ENCODE data around the gene RNF146. TPM values are rescaled to one million over a fixed set of nuclear protein-coding genes. Genes with fewer than 3 reads are reported as not detected.
"Not testable (repeated sequence)": the region's sequence is repeated elsewhere in the genome, so short reads cannot be mapped to it uniquely, and the experiment has no call there.

RNF146 gene
- total RNA-seq, 1 donor from 2014 or later, result 49.4 TPM

DNA sequence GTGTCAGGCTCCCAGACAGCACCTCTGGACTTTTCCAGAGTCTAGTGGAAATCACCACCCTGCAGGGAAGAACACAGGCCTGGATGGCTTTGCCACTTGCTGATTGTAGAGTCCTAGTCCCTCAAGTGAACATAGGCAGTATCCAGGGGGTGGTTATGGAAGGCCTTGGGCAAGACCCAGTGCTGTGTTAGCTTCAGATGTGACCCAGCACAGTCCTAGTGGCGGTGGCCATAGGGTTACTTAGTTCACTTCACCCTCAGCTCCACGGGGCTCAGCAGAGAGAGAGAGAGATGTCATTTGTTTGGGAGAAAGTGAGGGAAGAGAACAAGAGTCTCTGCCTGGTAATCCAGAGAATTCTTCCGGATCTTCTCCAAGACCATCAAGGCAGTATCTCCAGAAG lies 37.3 kb downstream of the RNF146 start:
- no peak for DNase-seq (ENCODE audit: low spot score)
- TF ChIP-seq, protein P1, sequence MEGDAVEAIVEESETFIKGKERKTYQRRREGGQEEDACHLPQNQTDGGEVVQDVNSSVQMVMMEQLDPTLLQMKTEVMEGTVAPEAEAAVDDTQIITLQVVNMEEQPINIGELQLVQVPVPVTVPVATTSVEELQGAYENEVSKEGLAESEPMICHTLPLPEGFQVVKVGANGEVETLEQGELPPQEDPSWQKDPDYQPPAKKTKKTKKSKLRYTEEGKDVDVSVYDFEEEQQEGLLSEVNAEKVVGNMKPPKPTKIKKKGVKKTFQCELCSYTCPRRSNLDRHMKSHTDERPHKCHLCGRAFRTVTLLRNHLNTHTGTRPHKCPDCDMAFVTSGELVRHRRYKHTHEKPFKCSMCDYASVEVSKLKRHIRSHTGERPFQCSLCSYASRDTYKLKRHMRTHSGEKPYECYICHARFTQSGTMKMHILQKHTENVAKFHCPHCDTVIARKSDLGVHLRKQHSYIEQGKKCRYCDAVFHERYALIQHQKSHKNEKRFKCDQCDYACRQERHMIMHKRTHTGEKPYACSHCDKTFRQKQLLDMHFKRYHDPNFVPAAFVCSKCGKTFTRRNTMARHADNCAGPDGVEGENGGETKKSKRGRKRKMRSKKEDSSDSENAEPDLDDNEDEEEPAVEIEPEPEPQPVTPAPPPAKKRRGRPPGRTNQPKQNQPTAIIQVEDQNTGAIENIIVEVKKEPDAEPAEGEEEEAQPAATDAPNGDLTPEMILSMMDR (IDR thresholded peaks at IDR 0.05), result no peak
- peaks cover 24% of the 10 kb centered on the region for H3K4me1 Mint-ChIP-seq (ENCODE audit: low read depth)
- no peak overlapping the region for H3K4me3 Mint-ChIP-seq (ENCODE audit: unreplicated experiment)
- H3K36me3 Mint-ChIP-seq (ENCODE audit: low read depth), result peaks cover 24% of the 10 kb centered on the region
- H3K27me3 Mint-ChIP-seq (ENCODE audit: low read depth), result no peaks in the 10 kb centered on the region
- peaks cover 19% of the 10 kb centered on the region for H3K9me3 Mint-ChIP-seq (ENCODE audit: low read depth)
- H3K27ac Mint-ChIP-seq (ENCODE audit: unreplicated experiment), result no peak overlapping the region

DNA sequence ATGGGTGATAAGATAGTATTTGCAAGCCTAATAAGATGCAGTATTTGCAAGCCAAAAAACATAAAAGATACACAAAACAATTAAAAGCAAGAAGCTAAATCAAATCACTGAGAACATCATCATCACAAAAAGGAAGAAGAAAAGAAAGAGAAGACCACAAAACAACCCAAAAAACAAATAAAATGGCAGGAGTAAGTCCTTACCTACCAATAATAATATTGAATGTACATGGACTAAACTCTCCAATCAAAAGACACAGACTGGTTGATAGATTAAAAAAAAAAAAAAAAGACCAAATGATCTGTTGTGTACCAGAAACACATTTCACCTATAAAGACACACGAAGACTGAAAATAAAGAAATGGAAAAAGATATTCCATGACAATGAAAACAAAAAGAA lies 39.1 kb downstream of the RNF146 start:
- H3K4me3 Mint-ChIP-seq (ENCODE audit: unreplicated experiment), result no peak overlapping the region
- H3K27me3 Mint-ChIP-seq (ENCODE audit: low read depth), result no peaks in the 10 kb centered on the region
- TF ChIP-seq, protein P1 (IDR thresholded peaks at IDR 0.05), result no peak
- peaks cover 34% of the 10 kb centered on the region for H3K36me3 Mint-ChIP-seq (ENCODE audit: low read depth)
- H3K27ac Mint-ChIP-seq (ENCODE audit: unreplicated experiment), result no peak overlapping the region
- H3K4me1 Mint-ChIP-seq (ENCODE audit: low read depth), result peaks cover 11% of the 10 kb centered on the region
- DNase-seq (ENCODE audit: low spot score), result no peak
- peaks cover 23% of the 10 kb centered on the region for H3K9me3 Mint-ChIP-seq (ENCODE audit: low read depth)

DNA sequence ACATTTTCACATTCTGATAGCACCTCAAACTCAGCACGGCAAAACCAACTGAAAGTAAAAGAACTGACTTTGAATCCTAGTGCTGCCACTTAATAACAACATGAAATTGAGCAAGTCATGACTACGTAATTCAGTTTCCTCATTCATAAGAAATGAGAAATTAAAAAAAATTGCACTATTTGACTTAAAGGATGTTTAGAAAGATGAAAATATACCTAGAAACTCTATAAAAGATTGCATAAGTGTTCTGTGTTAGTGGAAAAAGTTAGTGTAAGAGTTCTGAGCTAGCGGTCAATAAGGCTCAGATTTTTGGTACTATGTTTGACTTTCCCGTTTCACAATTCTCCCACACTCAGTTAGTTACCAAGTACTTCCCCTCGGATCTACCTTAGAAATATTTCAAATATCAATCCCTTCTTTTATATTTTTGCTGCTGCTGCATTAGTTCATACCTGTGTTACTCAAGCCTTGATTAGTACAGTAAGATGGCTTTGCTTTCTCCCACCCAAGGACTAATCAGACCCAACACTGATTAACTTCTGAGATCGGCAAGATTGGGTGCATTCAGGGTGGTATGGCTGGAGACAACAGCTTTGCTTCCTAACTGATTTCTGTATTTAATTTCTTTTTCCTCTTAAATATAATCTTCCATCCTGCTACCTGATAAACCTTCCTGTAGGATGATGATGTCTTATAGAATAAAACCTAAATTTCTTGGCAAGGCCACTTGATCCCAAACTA lies 50.9 kb downstream of the RNF146 start:
- no peak for DNase-seq (ENCODE audit: low spot score)
- no peaks in the 10 kb centered on the region for H3K9me3 Mint-ChIP-seq (ENCODE audit: low read depth)
- no peak overlapping the region for H3K4me3 Mint-ChIP-seq (ENCODE audit: unreplicated experiment)
- H3K27ac Mint-ChIP-seq (ENCODE audit: unreplicated experiment), result no peak overlapping the region
- peaks cover 3% of the 10 kb centered on the region for H3K4me1 Mint-ChIP-seq (ENCODE audit: low read depth)
- no peaks in the 10 kb centered on the region for H3K27me3 Mint-ChIP-seq (ENCODE audit: low read depth)
- peaks cover 4% of the 10 kb centered on the region for H3K36me3 Mint-ChIP-seq (ENCODE audit: low read depth)
- TF ChIP-seq, protein P1 (IDR thresholded peaks at IDR 0.05), result no peak

DNA sequence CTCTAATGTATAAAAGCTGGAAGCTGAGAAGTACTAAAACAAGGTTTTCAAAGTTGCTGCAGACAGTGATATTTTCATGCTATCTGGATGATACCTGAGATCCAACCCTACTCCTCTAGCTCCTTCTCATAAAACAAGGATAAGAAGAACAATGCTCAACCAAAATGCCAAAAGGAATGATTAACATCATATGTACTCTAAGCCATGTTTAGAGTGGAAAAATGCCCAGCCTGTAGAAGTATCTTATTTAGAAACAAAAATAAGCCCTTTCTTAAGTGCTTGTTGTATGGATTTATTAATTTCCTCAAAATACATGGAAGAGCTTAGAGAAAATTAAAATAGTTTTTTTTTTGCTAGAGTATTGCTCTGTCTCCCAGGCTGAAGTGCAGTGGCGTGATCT lies 53.0 kb downstream of the RNF146 start:
- DNase-seq (ENCODE audit: low spot score), result no peak
- H3K27ac Mint-ChIP-seq (ENCODE audit: unreplicated experiment), result no peak overlapping the region
- no peaks in the 10 kb centered on the region for H3K9me3 Mint-ChIP-seq (ENCODE audit: low read depth)
- peaks cover 4% of the 10 kb centered on the region for H3K36me3 Mint-ChIP-seq (ENCODE audit: low read depth)
- TF ChIP-seq, protein P1 (IDR thresholded peaks at IDR 0.05), result no peak
- peaks cover 3% of the 10 kb centered on the region for H3K4me1 Mint-ChIP-seq (ENCODE audit: low read depth)
- H3K4me3 Mint-ChIP-seq (ENCODE audit: unreplicated experiment), result no peak overlapping the region
- no peaks in the 10 kb centered on the region for H3K27me3 Mint-ChIP-seq (ENCODE audit: low read depth)

DNA sequence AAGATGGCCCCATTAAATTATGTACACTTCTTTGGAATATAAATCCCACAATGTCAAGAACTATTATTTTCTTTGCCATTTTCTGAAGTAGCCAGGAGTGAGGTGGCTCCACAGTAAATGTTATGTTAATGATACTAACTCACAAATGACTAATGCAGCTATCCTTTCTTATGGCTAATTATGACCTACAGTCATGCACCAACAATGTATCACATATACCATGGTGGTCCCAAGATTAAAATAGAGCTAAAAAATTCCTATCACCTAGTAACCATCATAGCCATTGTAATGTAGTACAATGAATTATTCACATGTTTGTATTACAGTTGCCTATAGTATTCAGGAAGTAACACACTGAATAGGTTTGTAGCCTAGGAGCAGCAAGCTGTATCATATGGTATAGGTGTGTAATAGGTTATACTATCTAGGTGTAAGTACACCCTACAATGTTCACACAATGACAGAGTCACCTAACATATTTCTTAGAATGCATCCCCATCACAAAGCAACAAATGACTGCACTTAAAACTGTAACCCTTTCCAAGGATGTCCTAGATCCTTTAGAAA lies 61.5 kb downstream of the RNF146 start:
- Mint-ChIP-seq H3K27ac (ENCODE audit: unreplicated experiment) (peak overlapping the region; percentile 2), H3K4me1 (ENCODE audit: low read depth) (peaks cover 12% of the 10 kb centered on the region), H3K9me3 (ENCODE audit: low read depth) (no peaks in the 10 kb centered on the region), H3K36me3 (ENCODE audit: low read depth) (peaks cover 6% of the 10 kb centered on the region), H3K27me3 (ENCODE audit: low read depth) (no peaks in the 10 kb centered on the region), H3K4me3 (ENCODE audit: unreplicated experiment) (no peak overlapping the region)
- TF ChIP-seq, protein P1 (IDR thresholded peaks at IDR 0.05), result no peak
- no peak for DNase-seq (ENCODE audit: low spot score)

DNA sequence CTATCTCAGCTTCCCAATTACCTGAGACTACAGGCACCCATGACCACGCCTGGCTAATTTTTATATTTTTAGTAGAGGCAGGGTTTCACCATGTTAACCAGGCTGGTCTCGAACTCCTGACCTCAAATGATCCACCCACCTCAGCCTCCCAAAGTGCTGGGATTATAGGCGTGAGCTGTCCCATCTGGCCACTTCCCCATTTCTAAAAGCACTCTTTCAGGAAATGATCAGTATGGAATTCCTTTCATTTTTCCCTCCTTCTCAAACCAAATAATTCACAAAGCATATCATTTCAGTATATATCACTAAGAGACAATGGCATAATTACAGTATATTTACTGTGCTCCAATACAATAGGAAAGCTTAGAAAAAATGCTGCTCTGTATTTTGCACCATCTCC lies 64.6 kb downstream of the RNF146 start:
- H3K36me3 Mint-ChIP-seq (ENCODE audit: low read depth); H3K27me3 Mint-ChIP-seq (ENCODE audit: low read depth); DNase-seq (ENCODE audit: low spot score); H3K4me3 Mint-ChIP-seq (ENCODE audit: unreplicated experiment); H3K9me3 Mint-ChIP-seq (ENCODE audit: low read depth): not testable (repeated sequence)
- Mint-ChIP-seq H3K4me1 (ENCODE audit: low read depth) (peaks cover 12% of the 10 kb centered on the region), H3K27ac (ENCODE audit: unreplicated experiment) (peak overlapping the region; percentile 5)
